GM12891 (cell line): ENCODE measurements around the gene HAGH.

Experiments
- DNase-seq: peaks from one replicate; pipeline ENCODE4 v3.0.0; 2011; ENCODE audit warnings: low spot score; ENCODE audit not compliant: insufficient read length
- FAIRE-seq: peaks from 2 replicates; lab custom pipeline; 2011; peaks lifted over from hg19 to GRCh38; lab: Jason Lieb, UNC
- PAX5 ChIP-seq: IDR thresholded peaks from 2 replicates; pipeline ENCODE4 v1.6.1; 2011; ENCODE audit warnings: low read length, moderate library complexity, mild to moderate bottlenecking; ENCODE audit not compliant: insufficient read depth, severe bottlenecking
- POLR2A ChIP-seq: IDR thresholded peaks from 2 replicates; pipeline ENCODE4 v1.6.1; 2011; ENCODE audit warnings: low read depth, low read length, control low read depth
- POLR2AphosphoS5 ChIP-seq: IDR thresholded peaks from 2 replicates; pipeline ENCODE4 v1.6.1; 2011; ENCODE audit warnings: low read depth, low read length, control low read depth
- POU2F2 ChIP-seq: IDR thresholded peaks from 2 replicates; pipeline ENCODE4 v1.6.1; 2011; ENCODE audit warnings: low read depth, mild to moderate bottlenecking, control low read depth, low read length, moderate library complexity
- SPI1 ChIP-seq: IDR thresholded peaks from 2 replicates; pipeline ENCODE4 v1.6.1; 2011; ENCODE audit warnings: low read depth, low read length, control low read depth
- TAF1 ChIP-seq: IDR thresholded peaks from 2 replicates; pipeline ENCODE4 v1.6.1; 2011; ENCODE audit warnings: low read depth, low read length, control low read depth

The HAGH gene

DNA sequence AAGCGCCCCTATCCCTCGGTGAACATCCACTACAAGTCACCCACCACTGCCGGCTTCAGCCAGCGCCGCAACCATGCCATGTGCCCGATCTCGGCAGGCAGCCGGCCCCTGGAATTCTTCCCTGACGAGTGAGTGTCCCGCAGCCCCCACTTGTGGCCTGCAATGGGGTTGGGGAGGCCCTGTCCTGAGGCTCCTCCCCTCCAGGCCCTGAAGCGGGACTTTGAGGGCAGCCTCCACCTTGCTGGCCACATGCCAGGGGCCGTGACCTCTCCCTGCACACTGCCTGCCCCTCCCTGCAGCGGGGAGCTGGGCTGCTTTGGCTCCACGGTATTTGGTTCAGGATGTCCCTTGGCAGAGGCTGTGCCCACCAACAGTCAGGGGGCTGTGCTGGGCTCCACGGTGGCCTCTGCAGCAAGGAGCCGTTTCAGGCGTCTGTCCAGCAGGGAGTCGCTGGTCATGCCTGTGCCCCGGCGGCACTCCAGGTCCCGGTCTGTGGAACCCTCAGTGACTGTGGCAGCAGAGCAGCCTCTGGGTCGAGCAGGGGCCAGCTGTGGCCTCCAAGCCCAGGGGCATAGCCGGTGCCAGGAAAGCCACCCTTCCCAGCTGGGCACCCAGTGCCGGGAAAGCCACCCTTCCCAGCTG is 63.6 kb downstream of the HAGH start:
- no peak for TF ChIP-seq PAX5
- TF ChIP-seq TAF1: no peak
- no peak for TF ChIP-seq POLR2A
- no peak for TF ChIP-seq POU2F2
- TF ChIP-seq POLR2AphosphoS5: no peak
- no peak for TF ChIP-seq SPI1
- no peak for DNase-seq
- FAIRE-seq: no peak

DNA sequence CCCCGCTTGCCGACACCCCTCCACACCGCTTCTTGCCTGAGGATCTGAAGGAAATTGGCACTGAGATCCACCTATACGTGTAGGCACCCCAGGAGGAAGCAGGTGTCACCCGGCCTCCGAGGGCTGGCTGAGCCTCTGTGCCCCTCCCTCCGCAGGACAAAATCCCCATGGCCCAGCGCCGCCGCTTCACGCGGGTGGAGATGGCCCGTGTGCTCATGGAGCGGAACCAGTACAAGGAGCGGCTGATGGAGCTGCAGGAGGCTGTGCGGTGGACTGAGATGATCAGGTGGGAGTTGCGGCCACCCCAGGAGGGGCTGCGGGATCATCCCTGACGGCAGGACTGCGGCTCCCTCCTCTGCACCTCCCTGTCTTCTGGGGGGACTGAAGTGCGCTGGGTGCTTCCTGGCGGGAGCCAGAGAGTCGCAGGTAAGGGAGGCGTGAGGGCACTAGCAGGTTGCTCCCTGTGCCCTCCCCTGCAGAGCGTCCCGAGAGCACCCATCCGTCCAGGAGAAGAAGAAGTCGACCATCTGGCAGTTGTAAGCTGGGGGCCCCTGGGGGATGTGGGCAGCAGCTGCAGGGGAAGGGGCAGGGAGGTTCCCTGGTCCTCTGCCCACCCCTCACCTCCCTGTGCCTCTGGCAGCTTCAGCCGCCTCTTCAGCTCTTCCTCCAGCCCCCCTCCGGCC is 64.3 kb downstream of the HAGH start:
- no peak for FAIRE-seq
- no peak for DNase-seq
- no peak for TF ChIP-seq PAX5
- no peak for TF ChIP-seq POU2F2
- no peak for TF ChIP-seq SPI1
- TF ChIP-seq POLR2AphosphoS5: no peak
- no peak for TF ChIP-seq POLR2A

DNA sequence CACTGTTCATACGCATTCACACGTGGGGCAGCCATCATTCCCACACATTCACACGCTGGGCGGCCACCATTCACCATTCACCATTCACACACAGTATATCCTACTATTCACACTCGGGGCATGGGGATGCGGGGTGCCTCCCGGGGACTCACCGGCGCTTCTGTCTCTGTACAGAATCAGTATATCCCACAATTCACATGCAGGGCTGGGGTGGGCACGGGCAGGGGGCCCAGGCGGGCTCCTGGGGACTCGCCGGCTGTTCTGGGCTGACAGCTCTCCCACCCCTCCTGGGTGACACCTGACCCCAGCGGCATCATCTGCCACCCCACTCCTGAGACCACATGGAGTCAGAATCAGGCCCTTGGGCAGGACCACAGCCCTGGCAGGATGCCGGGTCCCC is 64.9 kb downstream of the HAGH start:
- TF ChIP-seq POU2F2: no peak
- TF ChIP-seq SPI1: no peak
- no peak for TF ChIP-seq POLR2AphosphoS5
- TF ChIP-seq TAF1: no peak
- no peak for TF ChIP-seq PAX5
- no peak for TF ChIP-seq POLR2A
- DNase-seq (no peak), FAIRE-seq (no peak)

DNA sequence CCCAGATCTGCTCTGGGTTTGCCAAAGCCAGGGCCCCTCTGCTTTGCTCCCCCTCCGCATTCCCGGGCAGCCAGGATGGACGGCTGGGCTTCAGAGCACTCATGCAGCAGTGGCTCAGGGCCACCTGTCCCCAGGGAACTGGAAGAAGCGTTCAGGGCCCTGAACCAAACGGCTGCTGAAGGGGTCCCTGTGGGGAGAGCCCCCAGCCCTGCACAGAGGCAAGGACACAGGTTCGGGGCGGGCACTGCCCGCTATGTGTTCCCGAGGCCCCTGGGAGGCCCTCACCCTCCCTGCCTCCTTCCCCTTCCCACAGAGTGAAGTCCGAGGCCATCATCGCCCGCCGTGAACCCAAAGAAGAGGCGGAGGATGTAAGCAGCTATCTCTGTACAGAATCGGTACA is 65.7 kb downstream of the HAGH start:
- DNase-seq: no peak
- no peak for FAIRE-seq
- TF ChIP-seq POLR2AphosphoS5: no peak
- TF ChIP-seq SPI1: no peak
- TF ChIP-seq POLR2A: no peak
- TF ChIP-seq PAX5: no peak
- no peak for TF ChIP-seq POU2F2
- TF ChIP-seq TAF1: no peak

DNA sequence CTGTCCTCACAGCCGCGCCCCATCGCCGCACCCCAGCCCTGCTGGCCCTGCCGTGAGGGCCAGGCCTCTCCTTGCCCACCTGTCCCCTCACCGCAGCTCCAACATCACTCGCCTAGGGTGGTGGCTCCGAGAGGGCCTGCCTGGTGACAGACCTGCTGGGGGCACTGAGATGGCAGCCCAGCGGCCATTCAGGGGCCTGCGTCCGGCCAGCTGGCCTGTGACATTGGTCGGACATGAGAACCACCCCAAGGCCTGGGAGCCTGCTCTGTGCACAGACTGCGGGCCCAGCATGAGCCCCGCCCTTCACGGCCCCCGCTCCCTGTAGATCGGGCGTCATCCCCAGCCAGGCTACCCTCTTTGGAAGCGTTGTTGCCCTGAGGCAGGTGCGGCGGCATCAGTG is 67.1 kb downstream of the HAGH start:
- FAIRE-seq (no peak), DNase-seq (no peak)
- no peak for TF ChIP-seq PAX5
- no peak for TF ChIP-seq POLR2AphosphoS5
- no peak for TF ChIP-seq POLR2A
- TF ChIP-seq TAF1: no peak
- TF ChIP-seq POU2F2: no peak
- TF ChIP-seq SPI1: no peak

DNA sequence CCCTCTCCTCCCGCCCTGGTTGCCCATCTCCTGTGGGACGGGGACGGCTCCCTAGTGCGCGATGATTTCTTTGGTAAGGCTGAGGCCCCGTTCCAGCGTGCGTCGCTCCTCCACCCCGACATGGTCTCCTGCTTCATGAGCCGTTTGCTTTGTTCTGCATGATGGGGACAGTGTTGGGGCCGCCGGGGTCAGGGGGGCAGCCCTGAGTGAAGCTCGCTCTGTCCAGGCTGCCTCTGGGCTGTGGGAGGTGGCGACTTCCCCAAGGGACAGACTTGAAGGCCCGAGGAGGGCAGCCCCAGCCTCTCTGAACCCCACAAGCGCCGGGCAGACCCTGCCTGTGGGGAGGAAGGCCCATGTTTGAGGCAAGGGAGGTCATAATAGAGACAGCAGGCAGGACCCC is 67.7 kb downstream of the HAGH start:
- DNase-seq: no peak
- FAIRE-seq: no peak
- no peak for TF ChIP-seq SPI1
- TF ChIP-seq POLR2AphosphoS5: no peak
- TF ChIP-seq POU2F2: no peak
- no peak for TF ChIP-seq TAF1
- no peak for TF ChIP-seq PAX5
- no peak for TF ChIP-seq POLR2A

DNA sequence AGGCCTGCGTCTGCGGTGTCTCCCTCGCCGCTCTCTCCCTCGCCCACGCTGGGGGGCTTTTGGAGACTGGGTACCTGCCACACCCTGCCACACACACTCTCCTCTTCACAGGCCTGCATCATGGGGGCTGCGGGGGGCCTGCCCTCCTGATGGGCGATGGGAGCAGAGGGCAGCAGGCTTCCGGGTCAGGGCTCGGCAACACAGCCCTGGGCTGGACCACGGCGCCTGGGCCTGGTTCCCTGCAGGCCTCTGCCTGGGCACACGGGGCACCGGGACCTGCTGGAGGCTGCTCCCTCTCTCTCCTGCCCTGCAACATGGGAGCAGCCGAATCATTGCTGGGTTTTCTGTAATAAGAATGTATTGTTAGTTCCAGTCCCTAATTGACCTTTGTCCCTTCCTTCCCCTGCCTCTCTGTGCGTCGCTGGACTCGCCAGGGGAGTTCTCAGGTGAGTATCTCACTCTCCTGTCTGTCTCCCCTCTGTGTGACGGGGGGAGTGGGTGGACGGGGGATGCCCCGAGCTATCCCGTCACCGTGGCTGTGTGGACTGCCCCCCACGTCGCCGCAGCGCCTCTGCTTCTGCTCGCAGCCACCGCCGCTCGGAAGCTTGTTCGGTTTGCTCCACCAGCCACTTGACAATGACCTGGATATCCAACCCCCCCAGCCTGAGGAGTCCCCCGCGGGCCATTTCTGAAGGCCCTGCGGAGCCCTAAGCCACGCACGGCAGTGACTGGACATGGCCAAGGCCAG is 68.7 kb downstream of the HAGH start:
- FAIRE-seq: no peak
- TF ChIP-seq POLR2A (no peak), PAX5 (no peak), POLR2AphosphoS5 (no peak), SPI1 (no peak), TAF1 (no peak), POU2F2 (no peak)

More for the DNA sequence above, 68.7 kb downstream of the HAGH start:
- no peak for DNase-seq
